Caco-2 (cell line): ENCODE data around the gene KNL1. TPM values are rescaled to one million over a fixed set of nuclear protein-coding genes. Genes with fewer than 3 reads are reported as not detected.

Experiments used
- BruUV-seq: library from RNA; stranded (reverse); fragments of 400-500 nt; replicated peaks from 2 replicates; lab custom pipeline; 2021; lab: Mats Ljungman, UMichigan
- CTCF ChIA-PET: fragments of 300-600 bp; sonication (Branson Sonifier 250); formaldehyde crosslinking; loops from one replicate; lab custom pipeline; 2022; ENCODE audit warnings: antibody characterized with exemption; lab: Charles Lee
- POLR2A ChIA-PET: fragments of 300-600 bp; sonication (Branson Sonifier 250); formaldehyde crosslinking; loops from one replicate; lab custom pipeline; 2022; ENCODE audit warnings: antibody characterized with exemption; lab: Charles Lee
- DNase-seq, 2 experiments: peaks; one replicate each; pipeline versions ENCODE4 v3.0.0 to v3.0.0-alpha.2; 2020 to 2022
- H3K27me3 ChIP-seq: replicated peaks from 2 replicates; pipeline ENCODE4 v1.6.0; 2011; ENCODE audit warnings: low read length; ENCODE audit not compliant: control insufficient read depth, insufficient read depth
- H3K36me3 ChIP-seq: 2 replicates; pipeline ENCODE4 v1.5.1; 2011; ENCODE audit warnings: low read length; ENCODE audit not compliant: control insufficient read depth, insufficient read depth
- H3K4me1 ChIP-seq: fragments of 250-450 bp; sonication (Bioruptor Pico); 2 replicates; pipeline ENCODE4 v1.5.1; 2020; ENCODE audit warnings: mild to moderate bottlenecking
- H3K4me3 ChIP-seq: 2 replicates; pipeline ENCODE4 v1.5.1; 2011; ENCODE audit warnings: low read depth, mild to moderate bottlenecking, control low read depth, low read length
- H3K9me3 ChIP-seq: fragments of 250-450 bp; sonication (Bioruptor Pico); 2 replicates; pipeline ENCODE4 v1.5.1; 2020; ENCODE audit warnings: mild to moderate bottlenecking, moderate library complexity
- H3K27ac Mint-ChIP-seq: one replicate; pipeline ENCODE4 v1.8.0; 2022; ENCODE audit warnings: mixed read lengths; ENCODE audit not compliant: unreplicated experiment
- H3K27me3 Mint-ChIP-seq: one replicate; pipeline ENCODE4 v1.8.0; 2022; ENCODE audit warnings: mixed read lengths; ENCODE audit not compliant: insufficient read depth, unreplicated experiment
- H3K36me3 Mint-ChIP-seq: one replicate; pipeline ENCODE4 v1.8.0; 2022; ENCODE audit warnings: mild to moderate bottlenecking, mixed read lengths; ENCODE audit not compliant: insufficient read depth, unreplicated experiment
- H3K4me1 Mint-ChIP-seq: one replicate; pipeline ENCODE4 v1.8.0; 2022; ENCODE audit warnings: low read depth, mixed read lengths; ENCODE audit not compliant: unreplicated experiment
- H3K4me3 Mint-ChIP-seq: one replicate; pipeline ENCODE4 v1.8.0; 2022; ENCODE audit warnings: mild to moderate bottlenecking, moderate library complexity, mixed read lengths; ENCODE audit not compliant: unreplicated experiment
- H3K9me3 Mint-ChIP-seq: one replicate; pipeline ENCODE4 v1.8.0; 2022; ENCODE audit warnings: mixed read lengths; ENCODE audit not compliant: unreplicated experiment
- CTCF ChIP-seq, 2 experiments: fragments of 200-600 bp in 1 of 2; IDR thresholded peaks; 1 replicate in 1 of 2; 2 replicates in 1 of 2; pipeline versions ENCODE4 v1.5.1 to v1.8.0; 2011 to 2022; ENCODE audit warnings: antibody characterized with exemption in 1 of 2, control low read depth in 1 of 2, inconsistent platforms in 1 of 2, low read depth in 1 of 2, low read length in 1 of 2, mild to moderate bottlenecking in 1 of 2, moderate library complexity in 1 of 2; ENCODE audit not compliant: insufficient read depth in 1 of 2, severe bottlenecking in 1 of 2, unreplicated experiment in 1 of 2
- intact Hi-C: fragments of 100-400 bp; cut with micrococcal nuclease; formaldehyde crosslinking; loops from one replicate; pipeline ENCODE4 v1.10.0; 2022; ENCODE audit not compliant: unreplicated experiment
- total RNA-seq: library from RNA; stranded (reverse); gene quantifications from 2 replicates; pipeline ENCODE4 v1.2.3, GENCODE V29; 2022

KNL1 gene
- total RNA-seq, 1 experiment from 2014 or later: 29.5 TPM

- POLR2A ChIA-PET: interaction anchor here (0.6 to 1.9 kb wide), 11 partner anchors 12 to 589 kb away, joined by 3 to 10 read pairs (median 6); partner anchors contain the start of genes BUB1B, CCDC32, GCHFR and RPUSD2
- peaks cover 7% of the 10 kb centered on the region for H3K4me1 Mint-ChIP-seq
- no TSS peak for BruUV-seq
Measured at GRCh38 chr15:40694688-40695468, 100.8 kb downstream of the KNL1 start, which contains the start of gene RAD51. Gene RAD51 (plus strand): TSS chr15:40695174. CDS start chr15:40698759, 3,585 bp downstream.

GRCh38 chr15:40695469-40695890, 101.4 kb downstream of the KNL1 start:
- CTCF ChIA-PET: interaction anchor here (0.7 to 1.8 kb wide), 4 partner anchors 87 to 178 kb away, joined by 4 to 10 read pairs (median 6); no protein-coding TSS in a partner anchor
- H3K9me3 Mint-ChIP-seq: no peaks in the 10 kb centered on the region
- H3K27ac Mint-ChIP-seq: peak overlapping the region; percentile 99

More at GRCh38 chr15:40694688-40695468, 100.8 kb downstream of the KNL1 start, which contains the start of gene RAD51:
- peak within 1 kb of the TSS; percentile 83 for H3K4me3 ChIP-seq
- CTCF ChIA-PET: interaction anchor here (0.6 to 1.8 kb wide), 8 partner anchors 32 to 236 kb away, joined by 3 to 10 read pairs (median 4); partner anchors contain the start of gene SPINT1
- Mint-ChIP-seq H3K27ac (peak within 1 kb of the TSS; percentile 99), H3K27me3 (no peaks in the 10 kb centered on the region), H3K4me3 (peak within 1 kb of the TSS; percentile 92), H3K36me3 (peaks cover 40% of the 10 kb centered on the region), H3K9me3 (no peaks in the 10 kb centered on the region)
- peaks cover 11% of the 10 kb centered on the region; the same call in 1 of the 2 replicates for H3K4me1 ChIP-seq
- no peaks in the 10 kb centered on the region for H3K9me3 ChIP-seq
- TF ChIP-seq CTCF (IDR thresholded peaks at IDR 0.05; ENCODE audit: insufficient read depth in 1 of 2, low read depth in 1 of 2, low read length in 1 of 2, severe bottlenecking in 1 of 2, unreplicated experiment in 1 of 2): no peak
- intact Hi-C loops: loop anchor here (5.0 to 10.0 kb wide), 2 partner anchors 103 to 200 kb away; partner anchors contain the start of genes KNL1 and VPS18
- peak; percentile 93 to 95 for DNase-seq
- H3K36me3 ChIP-seq: peaks cover 2% of the 10 kb centered on the region; the same call in 1 of the 2 replicates
- no peaks in the 10 kb centered on the region for H3K27me3 ChIP-seq

More at GRCh38 chr15:40695469-40695890, 101.4 kb downstream of the KNL1 start:
- Histone ChIP-seq H3K4me3 (peak overlapping the region; percentile 83), H3K9me3 (no peaks in the 10 kb centered on the region), H3K4me1 (peaks cover 11% of the 10 kb centered on the region; the same call in 1 of the 2 replicates), H3K27me3 (no peaks in the 10 kb centered on the region), H3K36me3 (peaks cover 2% of the 10 kb centered on the region; the same call in 1 of the 2 replicates)
- peaks cover 7% of the 10 kb centered on the region for H3K4me1 Mint-ChIP-seq
- peak overlapping the region; percentile 92 for H3K4me3 Mint-ChIP-seq
- peaks cover 46% of the 10 kb centered on the region for H3K36me3 Mint-ChIP-seq
- TF ChIP-seq CTCF (IDR thresholded peaks at IDR 0.05; ENCODE audit: insufficient read depth in 1 of 2, low read depth in 1 of 2, low read length in 1 of 2, severe bottlenecking in 1 of 2, unreplicated experiment in 1 of 2): no peak
- intact Hi-C loops: loop anchor here (10.0 kb wide), 1 partner anchor 199 kb away; the partner anchor contains the start of gene VPS18
- H3K27me3 Mint-ChIP-seq: no peaks in the 10 kb centered on the region
- POLR2A ChIA-PET: interaction anchor here (0.6 to 1.9 kb wide), 7 partner anchors 68 to 588 kb away, joined by 4 to 10 read pairs (median 6); partner anchors contain the start of genes CCDC32, GCHFR, RPUSD2 and VPS18
- BruUV-seq: TSS peak; percentile 56
- no peak for DNase-seq
